Gastrocnemius medialis (tissue), 4 donors: Measurements from ENCODE around the gene STYX. TPM values are rescaled to one million over a fixed set of nuclear protein-coding genes. Genes with fewer than 3 reads are reported as not detected.

ENCODE experiments used
- ATAC-seq, 2 donors: fragments of 150-250 bp; one replicate each; pipeline ENCODE4 v1.9.1; 2016
- DNase-seq, 2 donors: peaks; one replicate each; pipeline ENCODE4 v3.0.0-alpha.2; 2019
- H3K27ac ChIP-seq, 4 donors: fragments of 200-600 bp; sonication (generic); 1 replicate in 1 of 4; 2 replicates in 3 of 4; pipeline ENCODE4 v1.5.1; 2016 to 2018; ENCODE audit warnings: mild to moderate bottlenecking in 2 of 4, moderate library complexity in 1 of 4
- H3K27me3 ChIP-seq, 3 donors: fragments of 200-600 bp; sonication (generic) in 2 of 3; 1 replicate in 1 of 3; 2 replicates in 2 of 3; pipeline versions ENCODE4 v1.5.1 to v1.6.0; 2016 to 2019; ENCODE audit warnings: mild to moderate bottlenecking in 1 of 3, moderate library complexity in 1 of 3
- H3K36me3 ChIP-seq, 2 donors: fragments of 200-600 bp; sonication (generic) in 1 of 2; one replicate each; pipeline ENCODE4 v1.5.1; 2017 to 2018
- H3K4me1 ChIP-seq, 2 donors: fragments of 200-600 bp; sonication (generic) in 1 of 2; one replicate each; pipeline ENCODE4 v1.5.1; 2016 to 2017; ENCODE audit warnings: mild to moderate bottlenecking in 2 of 2
- H3K4me3 ChIP-seq, 4 donors: fragments of 200-600 bp; sonication (generic) in 3 of 4; 1 replicate in 1 of 4; 2 replicates in 3 of 4; pipeline ENCODE4 v1.5.1; 2016 to 2019; ENCODE audit warnings: mild to moderate bottlenecking in 2 of 4
- H3K9me3 ChIP-seq, 3 donors: fragments of 200-600 bp; sonication (generic) in 2 of 3; 1 replicate in 1 of 3; 2 replicates in 2 of 3; pipeline ENCODE4 v1.5.1; 2016 to 2019
- CTCF ChIP-seq, 5 experiments: fragments of 450-650 bp in 3 of 5; fragments of 200-600 bp in 2 of 5; sonication (generic) in 2 of 5; IDR thresholded peaks in 4 of 5; conservative IDR thresholded peaks in 1 of 5; 1 replicate in 4 of 5; 2 replicates in 1 of 5; pipeline ENCODE4 v1.5.1; 2016 to 2019; ENCODE audit warnings: antibody characterized with exemption in 5 of 5, mild to moderate bottlenecking in 3 of 5, moderate library complexity in 3 of 5
- POLR2A ChIP-seq, 2 donors: fragments of 450-650 bp; IDR thresholded peaks; one replicate each; pipeline ENCODE4 v1.6.1; 2017; ENCODE audit warnings: antibody characterized with exemption in 2 of 2, mild to moderate bottlenecking in 2 of 2, moderate library complexity in 2 of 2
- in situ Hi-C, 4 donors: fragments of 200-750 bp; cut with MboI; loops; one replicate each; pipeline versions ENCODE4 v1.15.0 to v1.8.0; 2017; ENCODE audit warnings: low sequenced_read_pairs in 4 of 4
- intact Hi-C: fragments of 100-400 bp; cut with DNase I; formaldehyde crosslinking; loops from one replicate; pipeline ENCODE4 v1.15.1; 2023; ENCODE audit warnings: low total_unique reads
- total RNA-seq, 4 donors: library from RNA; depleted of rRNA; stranded (reverse); fragments of >200 nt; gene quantifications; one replicate each; pipeline versions ENCODE4 v1.1.0 to v1.2.3, GENCODE V29; 2016

The STYX gene
- total RNA-seq, 4 donors from 2014 or later = 17.1 to 30.7 (median 20.3) TPM

GRCh38 chr14:52703664-52704063, 26.3 kb upstream of the STYX start:
- Histone ChIP-seq H3K27me3 (no peaks in the 10 kb centered on the region), H3K36me3 (peaks cover 0 to 5% of the 10 kb centered on the region in 2 donors), H3K9me3 (no peaks in the 10 kb centered on the region), H3K27ac (no peak overlapping the region), H3K4me3 (no peak overlapping the region), H3K4me1 (peaks cover 6 to 10% of the 10 kb centered on the region in 2 donors)
- ATAC-seq (no peak), DNase-seq (no peak)
- in situ Hi-C loops = no loop called here
- intact Hi-C loops = no loop called here
- TF ChIP-seq CTCF (IDR thresholded peaks at IDR 0.05 in 4 of 5, conservative IDR thresholded peaks at IDR 0.05 in 1 of 5) (no peak), POLR2A (IDR thresholded peaks at IDR 0.05) (no peak)

GRCh38 chr14:52706286-52706685, 23.7 kb upstream of the STYX start:
- intact Hi-C loops (loop anchor here (5.0 kb wide), 2 partner anchors 86 to 246 kb away; partner anchors contain the start of genes FERMT2 and GNPNAT1), in situ Hi-C loops (no loop called here)
- Histone ChIP-seq H3K27me3 (no peaks in the 10 kb centered on the region), H3K36me3 (peaks cover 6 to 30% of the 10 kb centered on the region in 2 donors), H3K27ac (peak overlapping the region; percentile 92 to 95 (median 94)), H3K4me3 (peak overlapping the region; percentile 76 to 94 (median 88)), H3K4me1 (peaks cover 13% of the 10 kb centered on the region in 2 donors), H3K9me3 (no peaks in the 10 kb centered on the region)
- DNase-seq (no peak), ATAC-seq (no peak)
- TF ChIP-seq POLR2A (IDR thresholded peaks at IDR 0.05) = no peak
- no peak for TF ChIP-seq CTCF (IDR thresholded peaks at IDR 0.05 in 4 of 5, conservative IDR thresholded peaks at IDR 0.05 in 1 of 5)

- Histone ChIP-seq H3K27ac (peak within 1 kb of the TSS; percentile 92 to 95 (median 94)), H3K27me3 (no peaks in the 10 kb centered on the region), H3K4me3 (peak within 1 kb of the TSS; percentile 76 to 94 (median 88)), H3K4me1 (peaks cover 16 to 20% of the 10 kb centered on the region in 2 donors), H3K9me3 (no peaks in the 10 kb centered on the region), H3K36me3 (peaks cover 6 to 37% of the 10 kb centered on the region in 2 donors)
- ATAC-seq (peak; percentile 98), DNase-seq (peak; percentile 93 to 94)
- intact Hi-C loops = loop anchor here (1.0 to 5.0 kb wide), 4 partner anchors 23 to 245 kb away; partner anchors contain the start of genes FERMT2, GNPNAT1 and STYX
- in situ Hi-C loops = no loop called here
- TF ChIP-seq CTCF (IDR thresholded peaks at IDR 0.05 in 4 of 5, conservative IDR thresholded peaks at IDR 0.05 in 1 of 5) = no peak
- TF ChIP-seq POLR2A (IDR thresholded peaks at IDR 0.05) = peak; percentile 67 to 78
Measured at GRCh38 chr14:52706724-52707706, 23.0 kb upstream of the STYX start, which contains the start of gene PSMC6. TSS of gene PSMC6 (plus strand) at chr14:52707200. CDS start at chr14:52707220, 20 bp downstream.

- peak overlapping the region in 1 of 4 donors; percentile 24 for H3K27ac ChIP-seq
- intact Hi-C loops (no loop called here), in situ Hi-C loops (no loop called here)
- H3K4me1 ChIP-seq = peaks cover 16 to 20% of the 10 kb centered on the region in 2 donors
- no peak overlapping the region for H3K4me3 ChIP-seq
- ATAC-seq (no peak), DNase-seq (no peak)
- no peaks in the 10 kb centered on the region for H3K27me3 ChIP-seq
- H3K36me3 ChIP-seq = peaks cover 9 to 83% of the 10 kb centered on the region in 2 donors
- no peaks in the 10 kb centered on the region for H3K9me3 ChIP-seq
- no peak for TF ChIP-seq POLR2A (IDR thresholded peaks at IDR 0.05)
- no peak for TF ChIP-seq CTCF (IDR thresholded peaks at IDR 0.05 in 4 of 5, conservative IDR thresholded peaks at IDR 0.05 in 1 of 5)
Measured at GRCh38 chr14:52711666-52712065, 18.3 kb upstream of the STYX start.
